Activated naive CD4-positive, alpha-beta T cell (primary cell): ENCODE data around the gene MYPN.

Experiments used
- DNase-seq, 4 experiments: peaks; one replicate each; lab custom pipeline; 2025; lab: John Stamatoyannopoulos, UW

Gene MYPN

DNA sequence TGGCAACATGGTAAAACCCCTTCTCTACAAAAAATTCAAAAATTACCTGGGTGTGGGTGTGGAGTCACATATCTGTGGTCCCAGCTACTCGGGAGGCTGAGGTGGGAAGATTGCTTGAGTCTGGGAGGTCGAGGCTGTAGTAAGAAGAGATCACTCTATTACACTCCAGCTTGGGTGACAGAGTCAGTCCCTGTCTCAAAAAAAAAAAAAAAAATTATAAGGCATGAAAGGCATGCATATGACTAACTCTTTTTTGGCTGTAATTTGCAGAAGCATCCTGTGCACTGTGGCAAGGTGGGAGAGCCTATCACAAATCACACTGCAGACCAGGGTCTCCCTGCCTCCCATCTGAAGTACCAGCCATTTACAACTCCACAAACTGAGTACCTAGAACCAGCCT lies 14.1 kb upstream of the MYPN start:
- DNase-seq, result no peak

- DNase-seq, result no peak
Measured at GRCh38 chr10:68096913-68097516, 12.3 kb upstream of the MYPN start.

GRCh38 chr10:68099736-68100135 lies 9.6 kb upstream of the MYPN start:
- no peak for DNase-seq

DNA sequence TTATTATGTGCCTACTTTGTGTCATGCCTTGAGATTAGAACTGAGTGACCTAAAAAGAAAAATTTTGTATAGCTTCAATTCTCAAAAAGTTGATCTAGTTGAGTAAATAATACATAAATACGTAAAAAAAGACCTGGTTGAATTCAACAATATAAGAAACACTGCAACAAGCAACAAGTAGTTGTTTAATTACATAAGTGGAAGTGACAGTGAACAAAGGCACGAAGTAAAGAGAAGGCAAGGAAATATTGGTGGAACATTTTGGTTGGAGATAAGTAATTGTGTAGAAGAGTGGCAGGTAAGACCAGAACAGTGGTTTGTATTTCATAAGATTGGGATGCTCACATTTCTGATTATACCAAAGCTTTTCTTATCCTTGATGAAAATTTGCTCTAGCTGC lies 8.2 kb upstream of the MYPN start:
- DNase-seq, result no peak

- no peak for DNase-seq
Measured at GRCh38 chr10:68103261-68103878, 5.9 kb upstream of the MYPN start.

DNA sequence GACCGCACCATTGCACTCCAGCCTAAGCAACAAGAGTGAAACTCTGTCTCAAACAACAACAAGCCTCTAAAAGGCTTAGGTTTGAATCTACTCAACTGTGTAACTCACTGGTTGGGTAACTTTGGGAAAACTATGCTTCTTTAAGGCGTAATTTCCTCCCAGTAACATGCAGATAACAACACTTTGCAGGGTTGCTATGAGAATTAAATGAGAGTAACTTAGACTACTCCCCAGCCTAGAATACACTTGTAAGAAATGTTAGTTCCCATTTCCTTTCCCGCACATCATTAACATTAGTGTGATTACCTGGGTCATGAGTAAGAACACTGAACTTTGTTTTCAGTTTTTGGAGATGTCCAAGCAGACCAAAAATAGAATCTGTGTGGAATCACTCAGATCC lies 5.4 kb upstream of the MYPN start:
- DNase-seq, result no peak

DNA sequence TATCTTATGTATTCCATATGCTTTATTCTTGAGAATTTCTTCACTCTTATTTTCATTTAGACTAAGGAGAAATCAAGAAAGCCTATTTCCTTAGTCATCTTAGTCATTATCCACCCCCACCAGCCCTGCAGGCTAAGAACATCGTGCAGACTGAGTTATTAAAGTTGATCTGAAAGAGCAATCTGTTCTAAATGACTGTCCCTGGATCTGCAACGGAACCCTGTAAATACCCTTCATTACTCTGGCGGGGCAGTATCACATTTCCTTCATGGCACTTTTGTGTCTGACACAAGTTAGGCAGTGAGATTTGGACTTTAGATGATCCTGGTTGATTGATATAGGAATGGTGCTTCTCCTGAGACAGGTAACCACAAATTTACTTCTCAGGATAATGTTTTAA lies 3.5 kb upstream of the MYPN start:
- DNase-seq, result no peak

DNA sequence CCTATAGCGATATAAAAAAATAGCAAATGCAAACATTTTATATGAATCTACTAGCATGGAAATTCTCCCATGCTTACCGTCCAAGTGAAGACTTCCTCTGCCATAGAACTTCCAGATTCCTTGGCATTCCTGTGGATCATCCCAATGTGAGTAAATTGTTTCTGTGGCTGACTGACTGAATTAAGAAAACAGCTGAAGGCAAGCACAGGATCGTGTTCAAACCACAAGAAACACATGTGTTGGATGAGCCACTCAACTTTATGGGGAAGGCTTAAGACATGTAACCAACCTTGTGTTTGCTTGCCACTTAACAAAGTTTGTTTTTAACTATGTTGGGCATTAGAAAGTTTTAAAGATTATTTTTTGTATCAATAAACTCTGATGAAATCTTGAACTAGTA lies 2.6 kb upstream of the MYPN start:
- no peak for DNase-seq

DNA sequence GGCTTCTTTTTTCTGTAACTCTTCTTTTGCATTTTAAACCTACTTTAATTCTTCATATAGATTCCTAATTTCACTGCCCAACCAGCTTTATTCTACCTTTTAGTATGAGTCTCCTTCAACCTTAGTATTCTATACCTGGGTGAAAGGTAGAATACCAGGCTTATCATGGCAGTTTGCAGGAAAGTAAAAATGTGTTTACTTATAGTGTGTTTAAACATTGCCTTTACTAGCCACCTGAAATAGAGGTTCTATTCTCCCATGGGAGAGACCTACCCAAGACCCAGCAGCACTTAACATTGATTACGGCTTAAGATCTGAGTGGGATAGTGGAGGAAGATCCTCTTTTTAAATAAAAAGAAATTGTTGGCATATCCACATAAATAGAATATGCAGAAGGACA lies 1.6 kb upstream of the MYPN start:
- no peak for DNase-seq

- DNase-seq, result no peak
Measured at GRCh38 chr10:68108051-68108450, 1.2 kb upstream of the MYPN start.

GRCh38 chr10:68108653-68109052 lies 635 bp upstream of the MYPN start:
- DNase-seq, result no peak

- no peak for DNase-seq
Measured at GRCh38 chr10:68110027-68110426, 739 bp downstream of the MYPN start.

DNA sequence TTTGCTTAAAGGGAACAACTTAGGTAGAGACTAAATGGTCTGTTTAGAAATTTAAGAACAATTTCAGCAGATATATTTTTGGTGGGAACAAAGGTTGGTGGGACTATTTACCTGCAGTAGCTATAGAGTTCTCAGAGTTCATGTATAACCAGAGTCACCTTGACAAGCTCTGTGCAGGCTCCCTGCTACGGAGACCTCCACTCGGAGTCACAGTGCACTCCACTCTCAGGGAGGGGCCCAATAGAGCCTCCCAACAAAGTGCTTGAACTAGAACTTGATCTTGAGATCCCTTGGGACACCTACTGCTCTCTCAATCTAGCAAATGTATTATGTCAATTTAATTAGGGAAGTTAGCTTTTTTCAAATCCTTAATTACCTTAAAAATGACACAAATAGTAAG lies 2.3 kb downstream of the MYPN start:
- DNase-seq, result no peak

DNA sequence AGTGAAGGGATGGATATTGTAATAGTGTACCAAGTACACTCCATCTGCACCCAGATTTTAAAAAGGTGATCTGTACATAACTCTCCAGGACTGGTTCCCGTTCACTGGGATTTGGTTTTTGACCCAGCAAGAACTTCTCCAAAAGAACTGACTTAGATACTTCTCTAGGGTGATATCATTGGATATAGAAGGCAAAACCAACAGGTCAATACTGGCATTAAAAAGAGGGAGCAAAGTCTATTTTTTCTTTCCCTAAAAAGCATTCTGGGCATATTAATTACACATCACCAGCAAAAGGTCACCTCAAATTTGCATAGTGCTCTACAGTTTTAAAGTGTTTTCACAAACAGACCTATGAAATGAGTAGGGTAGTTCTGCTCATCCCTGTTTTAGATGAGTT lies 3.5 kb downstream of the MYPN start:
- no peak for DNase-seq

- DNase-seq, result no peak
Measured at GRCh38 chr10:68118657-68119056, 9.4 kb downstream of the MYPN start.

DNA sequence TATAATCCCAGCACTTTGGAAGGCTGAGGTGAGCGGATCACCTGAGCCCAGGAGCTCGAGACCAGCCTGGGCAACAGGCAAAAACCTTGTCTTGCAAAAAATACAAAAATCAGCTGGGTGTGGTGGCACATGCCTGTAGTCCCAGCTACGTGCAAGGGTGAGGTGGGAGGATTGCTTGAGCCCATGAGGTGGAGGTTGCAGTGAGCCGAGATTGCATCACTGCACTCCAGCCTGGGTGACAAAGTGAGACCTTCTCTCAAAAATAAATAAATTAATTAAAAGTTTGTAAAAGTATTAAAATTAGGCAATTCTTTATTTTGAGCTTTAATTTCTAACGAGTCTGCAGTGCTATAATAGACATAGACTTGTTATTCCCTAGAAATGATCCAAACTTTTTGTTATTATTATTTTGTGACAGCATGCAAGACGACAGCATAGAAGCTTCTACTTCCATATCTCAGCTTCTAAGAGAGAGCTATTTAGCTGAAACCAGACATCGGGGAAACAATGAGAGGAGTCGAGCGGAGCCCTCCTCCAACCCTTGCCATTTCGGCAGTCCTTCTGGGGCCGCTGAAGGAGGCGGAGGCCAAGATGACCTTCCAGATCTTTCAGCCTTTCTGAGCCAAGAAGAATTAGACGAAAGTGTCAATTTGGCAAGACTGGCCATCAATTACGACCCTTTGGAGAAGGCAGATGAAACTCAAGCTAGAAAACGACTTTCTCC lies 11.9 kb downstream of the MYPN start:
- DNase-seq, result no peak

- DNase-seq, result no peak
Measured at GRCh38 chr10:68121852-68122251, 12.6 kb downstream of the MYPN start.

DNA sequence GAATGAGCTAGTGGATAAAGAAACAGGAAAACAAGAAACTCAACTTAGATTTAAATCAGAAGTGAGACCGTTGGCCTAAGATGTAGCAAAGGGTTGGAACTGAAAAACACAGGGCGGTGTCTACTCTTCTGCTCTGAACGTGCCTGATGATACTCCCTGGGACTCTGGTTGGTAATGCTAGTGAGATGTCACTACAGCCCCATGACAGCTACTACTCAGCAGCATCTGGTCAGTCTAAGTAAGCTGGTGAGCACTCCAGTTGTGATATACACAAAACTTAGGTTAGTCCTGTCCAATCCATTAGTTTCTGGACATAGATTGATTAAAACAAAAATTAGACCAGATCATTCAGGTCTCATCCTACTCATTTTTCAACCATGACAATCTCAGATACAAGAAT lies 15.4 kb downstream of the MYPN start:
- no peak for DNase-seq

DNA sequence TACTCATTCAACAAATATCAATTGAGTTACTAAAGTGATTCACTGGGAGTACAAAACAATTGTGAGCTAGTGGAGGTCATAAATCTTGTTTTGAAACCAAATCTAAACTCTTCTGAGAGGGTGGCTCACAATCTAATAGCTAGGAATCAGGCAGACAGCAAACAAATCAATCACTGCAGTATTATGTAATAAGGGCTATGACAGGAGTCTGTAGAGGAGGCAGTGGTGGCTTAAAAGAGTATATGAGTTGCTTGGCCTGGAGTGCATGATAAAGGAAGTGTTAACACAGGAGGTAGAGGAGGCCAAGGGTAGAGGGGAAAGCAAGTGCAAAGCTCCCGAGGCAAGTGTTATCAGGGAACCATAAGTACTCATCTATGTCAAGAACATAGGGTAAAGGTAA lies 16.5 kb downstream of the MYPN start:
- DNase-seq, result no peak

DNA sequence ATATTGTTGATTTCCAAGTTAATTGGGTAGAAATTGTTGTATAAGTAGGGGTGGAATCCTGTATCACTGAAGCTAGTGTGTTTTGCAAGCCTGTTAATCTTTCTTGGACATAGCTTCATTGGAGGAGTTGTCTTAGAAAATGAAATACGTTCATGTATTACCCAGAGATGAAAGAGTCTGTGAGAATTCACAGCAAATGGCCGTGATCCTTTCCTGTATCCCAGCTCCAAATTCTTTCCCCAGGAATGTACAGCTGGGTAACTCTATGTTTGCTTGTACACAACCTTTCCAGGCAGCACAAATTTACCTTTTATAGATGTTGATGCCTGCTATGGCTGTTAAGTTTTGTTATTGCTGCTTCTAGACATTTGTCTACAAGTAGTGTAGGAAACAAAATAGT lies 18.7 kb downstream of the MYPN start:
- DNase-seq, result no peak

- no peak for DNase-seq
Measured at GRCh38 chr10:68132391-68132790, 23.1 kb downstream of the MYPN start.

GRCh38 chr10:68133523-68133922 lies 24.2 kb downstream of the MYPN start:
- DNase-seq, result no peak

GRCh38 chr10:68135362-68135761 lies 26.1 kb downstream of the MYPN start:
- no peak for DNase-seq
